HepG2 (cell line): ENCODE measurements around the gene ANKRD65. TPM values are rescaled to one million over a fixed set of nuclear protein-coding genes. Genes with fewer than 3 reads are reported as not detected.

ENCODE experiments used
- BRCA1 ChIP-seq: sonication (generic); formaldehyde crosslinking; IDR thresholded peaks from 2 replicates; pipeline ENCODE4 v1.4.0; 2020; ENCODE audit warnings: missing genetic modification reagents
- GABPB1 ChIP-seq: IDR thresholded peaks from 2 replicates; pipeline ENCODE4 v1.6.1; 2016; ENCODE audit warnings: mild to moderate bottlenecking, missing genetic modification reagents, moderate library complexity, missing compliant biosample characterization
- KLF6 ChIP-seq: IDR thresholded peaks from 2 replicates; pipeline ENCODE4 v1.8.0; 2016; ENCODE audit warnings: missing biosample characterization, missing genetic modification reagents
- NBN ChIP-seq: fragments of 450-650 bp; conservative IDR thresholded peaks from 2 replicates; pipeline ENCODE4 v1.6.1; 2017
- NCOA1 ChIP-seq: sonication (generic); formaldehyde crosslinking; IDR thresholded peaks from 2 replicates; pipeline ENCODE4 v1.9.0; 2021; ENCODE audit warnings: missing genetic modification reagents
- NFYB ChIP-seq: sonication (generic); formaldehyde crosslinking; IDR thresholded peaks from 2 replicates; pipeline ENCODE4 v1.4.0; 2020; ENCODE audit warnings: missing genetic modification reagents
- NR2F1 ChIP-seq, 2 experiments: fragments of 450-650 bp in 1 of 2; formaldehyde crosslinking in 1 of 2; IDR thresholded peaks; 2 replicates each; pipeline versions ENCODE4 v1.5.0 to v1.6.1; 2016 to 2020; ENCODE audit warnings: mild to moderate bottlenecking in 1 of 2, missing compliant biosample characterization in 1 of 2, missing genetic modification reagents in 1 of 2, moderate library complexity in 1 of 2
- ONECUT2 ChIP-seq: sonication (generic); formaldehyde crosslinking; IDR thresholded peaks from 2 replicates; pipeline ENCODE4 v1.4.0; 2020; ENCODE audit warnings: missing genetic modification reagents
- RBFOX2 ChIP-seq: fragments of 200-400 bp; formaldehyde crosslinking; IDR thresholded peaks from 2 replicates; pipeline ENCODE4 v1.6.1; 2017; ENCODE audit warnings: low read depth, mild to moderate bottlenecking, low read length
- SRF ChIP-seq: IDR thresholded peaks from 2 replicates; pipeline ENCODE4 v1.6.1; 2011; ENCODE audit warnings: mild to moderate bottlenecking, low read depth, low read length, moderate library complexity
- SRSF4 ChIP-seq: fragments of 200-400 bp; formaldehyde crosslinking; IDR thresholded peaks from one replicate; pipeline ENCODE4 v1.6.1; 2018; ENCODE audit warnings: mild to moderate bottlenecking, low read depth, low read length, moderate library complexity; ENCODE audit not compliant: poor library complexity, severe bottlenecking
- SUZ12 ChIP-seq: fragments of 150-350 bp; IDR thresholded peaks from 2 replicates; pipeline ENCODE4 v1.6.1; 2014; ENCODE audit warnings: low read depth, low read length
- TEAD2 ChIP-seq: sonication (generic); formaldehyde crosslinking; IDR thresholded peaks from 2 replicates; pipeline ENCODE4 v1.9.0; 2021; ENCODE audit warnings: missing genetic modification reagents
- TEAD3 ChIP-seq: optimal IDR thresholded peaks from 2 replicates; pipeline ENCODE3; 2016; ENCODE audit warnings: borderline replicate concordance
- THAP11 ChIP-seq: IDR thresholded peaks from 2 replicates; pipeline ENCODE4 v1.6.1; 2016; ENCODE audit warnings: missing biosample characterization, missing genetic modification reagents
- YEATS4 ChIP-seq: sonication (generic); formaldehyde crosslinking; IDR thresholded peaks from 2 replicates; pipeline ENCODE4 v1.4.0; 2020; ENCODE audit warnings: missing genetic modification reagents, borderline replicate concordance
- ZFP41 ChIP-seq: sonication (generic); formaldehyde crosslinking; IDR thresholded peaks from 2 replicates; pipeline ENCODE4 v1.4.0; 2020; ENCODE audit warnings: mild to moderate bottlenecking, missing genetic modification reagents, borderline replicate concordance
- ZKSCAN1 ChIP-seq: fragments of 150-350 bp; IDR thresholded peaks from 2 replicates; pipeline ENCODE4 v1.6.1; 2014; ENCODE audit warnings: low read length
- ZNF33B ChIP-seq: sonication (generic); formaldehyde crosslinking; IDR thresholded peaks from 2 replicates; pipeline ENCODE4 v1.5.1; 2020; ENCODE audit warnings: mild to moderate bottlenecking, missing genetic modification reagents
- ZNF761 ChIP-seq: sonication (generic); formaldehyde crosslinking; conservative IDR thresholded peaks from 2 replicates; pipeline ENCODE4 v1.4.0; 2020; ENCODE audit warnings: mild to moderate bottlenecking, missing genetic modification reagents
- ZSCAN12 ChIP-seq: sonication (generic); formaldehyde crosslinking; IDR thresholded peaks from 2 replicates; pipeline ENCODE4 v1.9.0; 2021; ENCODE audit warnings: mild to moderate bottlenecking, missing genetic modification reagents
- ZZZ3 ChIP-seq: sonication (generic); formaldehyde crosslinking; IDR thresholded peaks from 2 replicates; pipeline ENCODE4 v1.4.0; 2020; ENCODE audit warnings: missing genetic modification reagents, mild to moderate bottlenecking, borderline replicate concordance
- polyA plus RNA-seq, 8 experiments: library from polyadenylated mRNA; depleted of rRNA in 3 of 8; stranded (reverse) in 7 of 8; unstranded in 1 of 8; fragments of >200 nt; fragmentation: Illumina TruSeq in 4 of 8; extraction: Trizol in 4 of 8; gene quantifications; 2 replicates each; pipeline versions ENCODE4 v1.2.1 to v1.2.3, GENCODE V29; 2011 to 2016; ENCODE audit warnings: low read depth in 4 of 8, missing spikeins in 1 of 8, mixed read lengths in 1 of 8; ENCODE audit not compliant: insufficient read depth in 1 of 8
- total RNA-seq, 5 experiments: library from RNA; depleted of rRNA; stranded (reverse); fragments of >200 nt; fragmentation: Illumina TruSeq; extraction: Trizol; gene quantifications; 2 replicates each; pipeline ENCODE4 v1.2.3, GENCODE V29; 2016; ENCODE audit warnings: low read depth in 1 of 5
- TF ChIP-seq, protein P1 (sequence below): sonication (generic); formaldehyde crosslinking; IDR thresholded peaks from 2 replicates; pipeline ENCODE4 v1.5.1; 2020; ENCODE audit warnings: missing genetic modification reagents, mild to moderate bottlenecking, borderline replicate concordance
- TF ChIP-seq, protein P2 (sequence below): sonication (generic); formaldehyde crosslinking; IDR thresholded peaks from 2 replicates; pipeline ENCODE4 v1.4.0; 2020; ENCODE audit warnings: missing genetic modification reagents
- TF ChIP-seq, protein P3 (sequence below): sonication (generic); formaldehyde crosslinking; IDR thresholded peaks from 2 replicates; pipeline ENCODE4 v1.8.0; 2022; ENCODE audit warnings: mild to moderate bottlenecking, missing genetic modification reagents; ENCODE audit not compliant: insufficient replicate concordance
- TF ChIP-seq, protein P4 (sequence below): sonication (generic); formaldehyde crosslinking; conservative IDR thresholded peaks from 2 replicates; pipeline ENCODE4 v1.5.0; 2020; ENCODE audit warnings: missing genetic modification reagents

ANKRD65 gene
- total and polyA plus RNA-seq, 2 of the 13 experiments (the other 11 are each of a cell fraction or from before 2014, with no cell fraction given), result 12.1 to 30.1 TPM

DNA sequence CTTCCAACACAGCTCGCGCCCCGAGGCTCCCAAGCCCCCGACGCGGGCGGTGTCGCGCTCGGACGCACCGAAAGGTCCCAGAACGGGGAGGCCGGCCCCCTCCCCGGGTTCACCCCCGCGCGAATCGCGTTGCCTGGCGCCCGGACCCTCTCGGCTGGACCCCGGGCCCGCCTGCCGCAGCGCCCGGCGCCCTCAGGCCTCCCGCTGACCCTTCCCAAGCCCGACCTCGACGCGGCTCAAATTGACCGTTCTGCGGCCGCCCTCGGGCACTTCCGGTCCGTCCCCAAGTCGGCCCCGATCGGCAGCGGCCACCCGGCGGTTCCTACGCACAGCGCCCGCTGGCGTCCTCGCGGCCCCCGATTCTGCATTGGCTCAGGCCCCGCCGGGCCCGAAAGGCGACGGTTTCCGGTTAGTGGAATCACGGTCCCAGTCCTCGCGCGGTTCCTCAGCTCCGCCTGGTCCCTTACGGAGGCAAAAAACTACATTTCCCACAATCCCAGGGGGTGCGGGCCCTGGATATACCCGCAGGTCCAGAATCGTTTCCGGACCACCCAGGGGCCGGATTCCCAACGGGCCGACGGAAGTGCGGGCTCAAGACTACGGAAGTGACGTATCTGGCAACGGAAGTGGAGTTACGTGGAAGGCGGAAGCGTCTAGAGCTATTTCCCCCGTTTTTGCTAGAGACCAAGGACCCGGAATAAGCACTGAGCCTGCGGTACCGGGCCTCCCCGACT, 46.0 kb downstream of the ANKRD65 start, which contains the start of gene AURKAIP1 (continued):
- TF ChIP-seq, protein P1, sequence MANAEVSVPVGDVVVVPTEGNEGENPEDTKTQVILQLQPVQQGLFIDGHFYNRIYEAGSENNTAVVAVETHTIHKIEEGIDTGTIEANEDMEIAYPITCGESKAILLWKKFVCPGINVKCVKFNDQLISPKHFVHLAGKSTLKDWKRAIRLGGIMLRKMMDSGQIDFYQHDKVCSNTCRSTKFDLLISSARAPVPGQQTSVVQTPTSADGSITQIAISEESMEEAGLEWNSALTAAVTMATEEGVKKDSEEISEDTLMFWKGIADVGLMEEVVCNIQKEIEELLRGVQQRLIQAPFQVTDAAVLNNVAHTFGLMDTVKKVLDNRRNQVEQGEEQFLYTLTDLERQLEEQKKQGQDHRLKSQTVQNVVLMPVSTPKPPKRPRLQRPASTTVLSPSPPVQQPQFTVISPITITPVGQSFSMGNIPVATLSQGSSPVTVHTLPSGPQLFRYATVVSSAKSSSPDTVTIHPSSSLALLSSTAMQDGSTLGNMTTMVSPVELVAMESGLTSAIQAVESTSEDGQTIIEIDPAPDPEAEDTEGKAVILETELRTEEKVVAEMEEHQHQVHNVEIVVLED (CRISPR knock-in tag), result peak; percentile 91
- TF ChIP-seq, protein P2, sequence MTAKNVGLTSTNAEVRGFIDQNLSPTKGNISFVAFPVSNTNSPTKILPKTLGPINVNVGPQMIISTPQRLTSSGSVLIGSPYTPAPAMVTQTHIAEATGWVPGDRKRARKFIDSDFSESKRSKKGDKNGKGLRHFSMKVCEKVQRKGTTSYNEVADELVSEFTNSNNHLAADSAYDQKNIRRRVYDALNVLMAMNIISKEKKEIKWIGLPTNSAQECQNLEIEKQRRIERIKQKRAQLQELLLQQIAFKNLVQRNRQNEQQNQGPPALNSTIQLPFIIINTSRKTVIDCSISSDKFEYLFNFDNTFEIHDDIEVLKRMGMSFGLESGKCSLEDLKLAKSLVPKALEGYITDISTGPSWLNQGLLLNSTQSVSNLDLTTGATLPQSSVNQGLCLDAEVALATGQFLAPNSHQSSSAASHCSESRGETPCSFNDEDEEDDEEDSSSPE (CRISPR knock-in tag), result peak; percentile 93
- TF ChIP-seq TEAD2 (CRISPR knock-in tag) (no peak), ZNF33B (CRISPR knock-in tag) (no peak; the same call in 1 of the 2 replicates), GABPB1 (peak; percentile 98), KLF6 (CRISPR knock-in tag) (peak; percentile 92), YEATS4 (CRISPR knock-in tag) (peak; percentile 93), ZSCAN12 (peak; percentile 19; the same call in 1 of the 2 replicates), ZFP41 (peak; percentile 89), SRSF4 (no peak), ONECUT2 (no peak), ZNF761 (peak; percentile 92), THAP11 (CRISPR knock-in tag) (peak; percentile 99), NR2F1 (CRISPR knock-in tag; IDR thresholded peaks at IDR 0.05) (no peak; a peak in 1 of 4 replicates), ZKSCAN1 (peak; percentile 55; the same call in 1 of the 2 replicates), ZZZ3 (CRISPR knock-in tag) (peak; percentile 88; the same call in 1 of the 2 replicates), NFYB (CRISPR knock-in tag) (peak; percentile 70), NBN (no peak), RBFOX2 (peak; percentile 93), TEAD3 (CRISPR knock-in tag) (peak; percentile 82), SRF (peak; percentile 22; the same call in 1 of the 2 replicates), SUZ12 (peak; percentile 77), BRCA1 (CRISPR knock-in tag) (no peak), NCOA1 (CRISPR knock-in tag) (peak; percentile 89; the same call in 1 of the 2 replicates)
- TF ChIP-seq, protein P3, sequence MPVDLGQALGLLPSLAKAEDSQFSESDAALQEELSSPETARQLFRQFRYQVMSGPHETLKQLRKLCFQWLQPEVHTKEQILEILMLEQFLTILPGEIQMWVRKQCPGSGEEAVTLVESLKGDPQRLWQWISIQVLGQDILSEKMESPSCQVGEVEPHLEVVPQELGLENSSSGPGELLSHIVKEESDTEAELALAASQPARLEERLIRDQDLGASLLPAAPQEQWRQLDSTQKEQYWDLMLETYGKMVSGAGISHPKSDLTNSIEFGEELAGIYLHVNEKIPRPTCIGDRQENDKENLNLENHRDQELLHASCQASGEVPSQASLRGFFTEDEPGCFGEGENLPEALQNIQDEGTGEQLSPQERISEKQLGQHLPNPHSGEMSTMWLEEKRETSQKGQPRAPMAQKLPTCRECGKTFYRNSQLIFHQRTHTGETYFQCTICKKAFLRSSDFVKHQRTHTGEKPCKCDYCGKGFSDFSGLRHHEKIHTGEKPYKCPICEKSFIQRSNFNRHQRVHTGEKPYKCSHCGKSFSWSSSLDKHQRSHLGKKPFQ (CRISPR knock-in tag), result peak; percentile 69
- TF ChIP-seq, protein P4, sequence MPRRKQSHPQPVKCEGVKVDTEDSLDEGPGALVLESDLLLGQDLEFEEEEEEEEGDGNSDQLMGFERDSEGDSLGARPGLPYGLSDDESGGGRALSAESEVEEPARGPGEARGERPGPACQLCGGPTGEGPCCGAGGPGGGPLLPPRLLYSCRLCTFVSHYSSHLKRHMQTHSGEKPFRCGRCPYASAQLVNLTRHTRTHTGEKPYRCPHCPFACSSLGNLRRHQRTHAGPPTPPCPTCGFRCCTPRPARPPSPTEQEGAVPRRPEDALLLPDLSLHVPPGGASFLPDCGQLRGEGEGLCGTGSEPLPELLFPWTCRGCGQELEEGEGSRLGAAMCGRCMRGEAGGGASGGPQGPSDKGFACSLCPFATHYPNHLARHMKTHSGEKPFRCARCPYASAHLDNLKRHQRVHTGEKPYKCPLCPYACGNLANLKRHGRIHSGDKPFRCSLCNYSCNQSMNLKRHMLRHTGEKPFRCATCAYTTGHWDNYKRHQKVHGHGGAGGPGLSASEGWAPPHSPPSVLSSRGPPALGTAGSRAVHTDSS (CRISPR knock-in tag), result no peak
